Measurements from ENCODE around the gene PHACTR1.

Gene PHACTR1

GRCh38 chr6:13005994-13006393 lies 289.4 kb downstream of the PHACTR1 start:
- no peak for DNase-seq
- intact Hi-C loops (cut with DNase I), result no loop called here

GRCh38 chr6:13006578-13007300 lies 290.2 kb downstream of the PHACTR1 start:
- no peak for DNase-seq
- intact Hi-C loops (cut with DNase I), result no loop called here

GRCh38 chr6:13007744-13008143 lies 291.2 kb downstream of the PHACTR1 start:
- no peak for DNase-seq
- intact Hi-C loops (cut with DNase I), result no loop called here

- intact Hi-C loops (cut with DNase I), result no loop called here
These were observed 292.5 kb downstream of the PHACTR1 start for GRCh38 chr6:13009031-13009430.

GRCh38 chr6:13009461-13009860 lies 292.9 kb downstream of the PHACTR1 start:
- intact Hi-C loops (cut with DNase I), result no loop called here
- no peak for DNase-seq

More at GRCh38 chr6:13009031-13009430, 292.5 kb downstream of the PHACTR1 start:
- DNase-seq, result no peak

- intact Hi-C loops (cut with DNase I), result no loop called here
- no peak for DNase-seq
These were observed 295.1 kb downstream of the PHACTR1 start for GRCh38 chr6:13011612-13012146.

- intact Hi-C loops (cut with DNase I), result no loop called here
- DNase-seq, result peak in 1 of 42 donors; percentile 38
These were observed 295.7 kb downstream of the PHACTR1 start for GRCh38 chr6:13012296-13012695.

- DNase-seq, result peak in 39 of 42 donors; percentile 11 to 77 (median 57)
These were observed 296.6 kb downstream of the PHACTR1 start for GRCh38 chr6:13012977-13013680.

GRCh38 chr6:13013681-13014503 lies 297.3 kb downstream of the PHACTR1 start:
- intact Hi-C loops (cut with DNase I), result no loop called here
- peak in 38 of 42 donors; percentile 18 to 66 (median 40) for DNase-seq

More at GRCh38 chr6:13012977-13013680, 296.6 kb downstream of the PHACTR1 start:
- intact Hi-C loops (cut with DNase I), result no loop called here

GRCh38 chr6:13014504-13015378 lies 298.2 kb downstream of the PHACTR1 start:
- intact Hi-C loops (cut with DNase I), result no loop called here
- peak in 28 of 42 donors; percentile 14 to 63 (median 34) for DNase-seq

- no peak for DNase-seq
- intact Hi-C loops (cut with DNase I), result no loop called here
These were observed 298.8 kb downstream of the PHACTR1 start for GRCh38 chr6:13015379-13015681.

GRCh38 chr6:13024616-13025015 lies 308.0 kb downstream of the PHACTR1 start:
- intact Hi-C loops (cut with DNase I), result no loop called here
- DNase-seq, result no peak

GRCh38 chr6:13025893-13026499 lies 309.4 kb downstream of the PHACTR1 start:
- DNase-seq, result no peak
- intact Hi-C loops (cut with DNase I), result no loop called here

GRCh38 chr6:13026557-13026956 lies 310.0 kb downstream of the PHACTR1 start:
- intact Hi-C loops (cut with DNase I), result no loop called here
- DNase-seq, result peak in 5 of 42 donors; percentile 18 to 59 (median 45)

- DNase-seq, result no peak
- intact Hi-C loops (cut with DNase I), result no loop called here
These were observed 310.6 kb downstream of the PHACTR1 start for GRCh38 chr6:13027207-13027606.

GRCh38 chr6:13030396-13030795 lies 313.8 kb downstream of the PHACTR1 start:
- no peak for DNase-seq
- intact Hi-C loops (cut with DNase I), result no loop called here

GRCh38 chr6:13032566-13032965 lies 316.0 kb downstream of the PHACTR1 start:
- no peak for DNase-seq
- intact Hi-C loops (cut with DNase I), result no loop called here

- DNase-seq, result no peak
- intact Hi-C loops (cut with DNase I), result no loop called here
These were observed 316.6 kb downstream of the PHACTR1 start for GRCh38 chr6:13033145-13033544.

Data from head of caudate nucleus (tissue), 42 donors.